Endothelial cell of umbilical vein (primary cell): Measurements from ENCODE around the gene SMPD1. TPM values are rescaled to one million over a fixed set of nuclear protein-coding genes. Genes with fewer than 3 reads are reported as not detected.

Experiments
- BruUV-seq: library from RNA; stranded (reverse); fragments of 400-500 nt; replicated peaks from 2 replicates; lab custom pipeline; 2021; lab: Mats Ljungman, UMichigan
- CTCF ChIA-PET: fragments of 300-600, 350-600 bp; sonication (Branson Sonifier 250); formaldehyde crosslinking; loops from one replicate; lab custom pipeline; 2021; ENCODE audit warnings: antibody characterized with exemption, inconsistent platforms; lab: Charles Lee
- POLR2A ChIA-PET: fragments of 300-600, 350-600 bp; sonication (Branson Sonifier 250); formaldehyde crosslinking; loops from one replicate; lab custom pipeline; 2021; ENCODE audit warnings: antibody characterized with exemption, inconsistent platforms; lab: Charles Lee
- DNase-seq: peaks from one replicate; pipeline ENCODE4 v3.0.0-alpha.2; 2011; ENCODE audit warnings: low read depth, low spot score
- FAIRE-seq: peaks from 2 replicates; lab custom pipeline; 2011; peaks lifted over from hg19 to GRCh38; lab: Jason Lieb, UNC
- H2AFZ ChIP-seq: 2 replicates; pipeline ENCODE4 v1.6.0; 2012; ENCODE audit warnings: low read depth, low read length, control low read depth, inconsistent platforms
- H3K27ac ChIP-seq: 2 replicates; pipeline ENCODE4 v1.5.1; 2011; ENCODE audit warnings: low read depth, mild to moderate bottlenecking, control low read depth, low read length, moderate library complexity; ENCODE audit not compliant: insufficient read depth
- H3K27me3 ChIP-seq, 2 experiments: 2 replicates each; pipeline versions ENCODE4 v1.6.0 to v1.6.1; 2011; ENCODE audit warnings: low read length in 2 of 2, mixed read lengths in 1 of 2; ENCODE audit not compliant: control insufficient read depth in 2 of 2, insufficient read depth in 2 of 2
- H3K36me3 ChIP-seq, 2 experiments: 2 replicates in 1 of 2; 3 replicates in 1 of 2; pipeline ENCODE4 v1.5.1; 2011; ENCODE audit warnings: low read length in 2 of 2, mild to moderate bottlenecking in 1 of 2, moderate library complexity in 1 of 2; ENCODE audit not compliant: control insufficient read depth in 2 of 2, insufficient read depth in 2 of 2; ENCODE audit errors: extremely low read depth in 1 of 2
- H3K4me1 ChIP-seq: 3 replicates; pipeline ENCODE4 v1.5.1; 2011; ENCODE audit warnings: mild to moderate bottlenecking, low read length; ENCODE audit not compliant: control insufficient read depth, insufficient read depth; ENCODE audit errors: extremely low read depth
- H3K4me2 ChIP-seq: 2 replicates; pipeline ENCODE4 v1.6.1; 2011; ENCODE audit warnings: low read length, control low read depth, mixed read lengths; ENCODE audit not compliant: insufficient read depth
- H3K4me3 ChIP-seq, 3 experiments: fragments of 200-600 bp in 1 of 3; sonication (generic), shearing (Covaris generic) in 1 of 3; replicated peaks in 1 of 3; 2 replicates each; pipeline ENCODE4 v1.5.1; 2011 to 2016; ENCODE audit warnings: control low read depth in 3 of 3, low read length in 3 of 3, mild to moderate bottlenecking in 2 of 3, inconsistent platforms in 1 of 3, low read depth in 1 of 3, moderate library complexity in 1 of 3; ENCODE audit not compliant: insufficient read depth in 1 of 3
- H3K79me2 ChIP-seq: 2 replicates; pipeline ENCODE4 v1.6.0; 2012; ENCODE audit warnings: low read length, inconsistent platforms; ENCODE audit not compliant: control insufficient read depth, insufficient read depth
- H3K9ac ChIP-seq: replicated peaks from 2 replicates; pipeline ENCODE3; 2011; ENCODE audit warnings: low read length, control low read depth; ENCODE audit not compliant: insufficient read depth; ENCODE audit errors: extremely low read depth
- H3K9me1 ChIP-seq: replicated peaks from 3 replicates; pipeline ENCODE4 v1.6.0; 2011; ENCODE audit warnings: mild to moderate bottlenecking, low read length; ENCODE audit not compliant: control insufficient read depth, insufficient read depth; ENCODE audit errors: extremely low read depth
- H3K9me3 ChIP-seq: replicated peaks from 2 replicates; pipeline ENCODE4 v1.5.1; 2012; ENCODE audit warnings: low read length, inconsistent platforms; ENCODE audit not compliant: control insufficient read depth, insufficient read depth
- H4K20me1 ChIP-seq: replicated peaks from 2 replicates; pipeline ENCODE3; 2011; ENCODE audit warnings: mild to moderate bottlenecking, low read length; ENCODE audit not compliant: control insufficient read depth, insufficient read depth; ENCODE audit errors: extremely low read depth
- EZH2 ChIP-seq: IDR thresholded peaks from 2 replicates; pipeline ENCODE4 v1.6.1; 2012; ENCODE audit warnings: borderline replicate concordance, low read depth, mild to moderate bottlenecking, moderate library complexity, low read length, inconsistent platforms; ENCODE audit not compliant: severe bottlenecking
- FOS ChIP-seq: IDR thresholded peaks from 2 replicates; pipeline ENCODE4 v1.6.1; 2011; ENCODE audit warnings: mild to moderate bottlenecking, low read length, moderate library complexity, borderline replicate concordance; ENCODE audit not compliant: insufficient read depth
- GATA2 ChIP-seq: IDR thresholded peaks from 2 replicates; pipeline ENCODE4 v1.7.0; 2011; ENCODE audit warnings: low read depth, mild to moderate bottlenecking, moderate library complexity, mixed read lengths, low read length; ENCODE audit not compliant: insufficient read length, insufficient read depth
- JUN ChIP-seq: IDR thresholded peaks from 2 replicates; pipeline ENCODE4 v1.6.1; 2011; ENCODE audit warnings: borderline replicate concordance, low read depth; ENCODE audit not compliant: insufficient read length, insufficient read depth
- MYC ChIP-seq: IDR thresholded peaks from one replicate; pipeline ENCODE4 v1.6.1; 2011; ENCODE audit warnings: mild to moderate bottlenecking, low read depth, low read length
- POLR2A ChIP-seq: IDR thresholded peaks from 2 replicates; pipeline ENCODE4 v1.6.1; 2012; ENCODE audit warnings: low read depth, mild to moderate bottlenecking, control low read depth, low read length
- POLR2AphosphoS5 ChIP-seq: IDR thresholded peaks from 2 replicates; pipeline ENCODE4 v1.6.1; 2012; ENCODE audit warnings: low read depth, mild to moderate bottlenecking, control low read depth, low read length, moderate library complexity; ENCODE audit not compliant: insufficient read depth
- dilution Hi-C: fragments of 300-500 bp; cut with MboI; formaldehyde crosslinking; loops from one replicate; pipeline ENCODE4 v1.15.0; 2019; ENCODE audit warnings: low sequenced_read_pairs; ENCODE audit not compliant: extremely low pct_ligation_motif_present
- intact Hi-C: fragments of 100-400 bp; cut with micrococcal nuclease; formaldehyde crosslinking; loops from one replicate; pipeline ENCODE4 v1.10.0; 2022
- polyA plus RNA-seq, 4 experiments: library from polyadenylated mRNA; depleted of rRNA in 3 of 4; stranded (reverse) in 3 of 4; unstranded in 1 of 4; fragments of >200 nt; gene quantifications; 2 replicates each; pipeline versions ENCODE4 v1.2.1 to v1.2.3, GENCODE V29; 2011 to 2012; ENCODE audit warnings: missing spikeins in 1 of 4
- total RNA-seq: library from RNA; stranded (reverse); gene quantifications from 2 replicates; pipeline ENCODE4 v1.2.3, GENCODE V29; 2021
- TF ChIP-seq, protein P1 (sequence below): IDR thresholded peaks from 2 replicates; pipeline ENCODE4 v1.6.1; 2011; ENCODE audit not compliant: insufficient read depth, insufficient read length
- TF ChIP-seq, protein P2 (sequence below), 2 donors: IDR thresholded peaks; 1 replicate in 1 of 2; 2 replicates in 1 of 2; pipeline ENCODE4 v1.5.1; 2011; ENCODE audit warnings: low read length in 2 of 2, mild to moderate bottlenecking in 2 of 2, moderate library complexity in 2 of 2, control low read depth in 1 of 2, inconsistent platforms in 1 of 2, low read depth in 1 of 2; ENCODE audit not compliant: insufficient read depth in 1 of 2; ENCODE audit errors: extremely low read depth in 1 of 2

The SMPD1 gene
- total and polyA plus RNA-seq, 2 donors (not counting 3 experiments of a cell fraction or from before 2014, with no cell fraction given) = 58.9 to 93.6 TPM

DNA sequence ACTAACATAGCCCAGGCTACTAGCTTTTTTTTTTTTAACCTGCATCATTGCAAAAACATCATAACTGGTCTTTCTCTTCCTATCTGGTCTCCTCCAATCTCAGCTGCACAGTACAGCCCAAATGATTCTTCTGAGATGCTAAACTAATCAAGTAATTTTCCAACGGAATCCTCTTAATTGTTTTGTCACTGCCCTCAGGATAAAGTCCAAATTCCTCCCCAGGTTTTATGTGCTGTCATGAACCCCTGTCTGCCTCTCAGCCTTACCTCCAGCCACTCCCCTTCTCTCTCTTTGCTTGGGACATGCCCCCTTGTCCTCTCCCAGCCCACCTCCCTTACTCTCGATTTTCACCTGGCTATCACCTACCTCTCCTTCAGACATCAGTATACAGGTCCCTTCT, 16.1 kb downstream of the SMPD1 start:
- intact Hi-C loops = no loop called here
- POLR2A ChIA-PET = no interaction called here
- no peak for DNase-seq

DNA sequence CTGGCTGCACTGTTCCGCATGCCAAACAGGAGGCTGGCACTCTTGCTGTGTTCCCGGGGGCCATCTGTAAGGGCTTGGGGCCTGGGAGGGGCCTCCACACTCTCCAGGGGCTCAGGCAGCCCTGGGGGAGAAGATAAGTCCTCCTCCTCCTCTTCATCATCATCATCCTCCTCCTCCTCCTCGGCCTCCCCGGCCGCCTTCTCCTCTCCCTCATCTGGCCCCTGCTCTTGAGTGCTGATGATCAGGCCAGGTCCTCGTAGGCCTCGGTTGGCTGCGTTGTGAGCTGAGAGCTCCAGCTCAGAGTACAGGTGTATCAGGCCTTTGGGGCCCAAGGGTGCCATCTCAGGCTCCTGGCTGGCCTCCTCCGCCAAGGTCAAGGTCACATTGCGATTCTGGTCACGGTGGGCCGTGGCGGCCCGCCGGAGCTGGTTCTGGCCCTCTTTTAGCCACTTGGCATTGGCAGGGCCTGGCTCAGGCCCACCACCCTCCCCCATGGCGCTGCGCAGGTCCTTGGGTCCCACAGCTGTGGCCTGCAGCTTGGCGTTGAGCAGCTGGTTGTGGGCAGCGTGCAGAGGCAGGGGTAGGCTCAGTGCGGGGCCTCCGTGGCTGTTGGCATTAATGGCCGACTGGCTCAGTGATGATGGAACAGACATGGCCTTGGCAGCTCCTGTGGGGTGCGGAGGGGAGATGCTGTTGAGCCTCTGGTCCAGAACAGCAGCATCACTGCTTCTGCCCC, 20.6 kb downstream of the SMPD1 start:
- no peaks in the 10 kb centered on the region for H3K79me2 ChIP-seq
- dilution Hi-C loops = no loop called here
- ChIA-PET CTCF (interaction anchor here (1.3 to 2.6 kb wide), 4 partner anchors 10 to 33 kb away, joined by 5 to 12 read pairs (median 11); no protein-coding TSS in a partner anchor), POLR2A (no interaction called here)
- no peak overlapping the region for H3K27ac ChIP-seq
- peaks cover 0 to 10% of the 10 kb centered on the region in 2 experiments for H3K36me3 ChIP-seq
- no peaks in the 10 kb centered on the region for H3K4me1 ChIP-seq
- BruUV-seq = no TSS peak
- no peak for FAIRE-seq
- H4K20me1 ChIP-seq = no peaks in the 10 kb centered on the region
- intact Hi-C loops = no loop called here
- TF ChIP-seq POLR2A (no peak), EZH2 (no peak), POLR2AphosphoS5 (no peak), MYC (no peak), FOS (no peak), GATA2 (no peak), JUN (no peak)
- TF ChIP-seq, protein P1, sequence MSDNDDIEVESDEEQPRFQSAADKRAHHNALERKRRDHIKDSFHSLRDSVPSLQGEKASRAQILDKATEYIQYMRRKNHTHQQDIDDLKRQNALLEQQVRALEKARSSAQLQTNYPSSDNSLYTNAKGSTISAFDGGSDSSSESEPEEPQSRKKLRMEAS = no peak
- TF ChIP-seq, protein P2, sequence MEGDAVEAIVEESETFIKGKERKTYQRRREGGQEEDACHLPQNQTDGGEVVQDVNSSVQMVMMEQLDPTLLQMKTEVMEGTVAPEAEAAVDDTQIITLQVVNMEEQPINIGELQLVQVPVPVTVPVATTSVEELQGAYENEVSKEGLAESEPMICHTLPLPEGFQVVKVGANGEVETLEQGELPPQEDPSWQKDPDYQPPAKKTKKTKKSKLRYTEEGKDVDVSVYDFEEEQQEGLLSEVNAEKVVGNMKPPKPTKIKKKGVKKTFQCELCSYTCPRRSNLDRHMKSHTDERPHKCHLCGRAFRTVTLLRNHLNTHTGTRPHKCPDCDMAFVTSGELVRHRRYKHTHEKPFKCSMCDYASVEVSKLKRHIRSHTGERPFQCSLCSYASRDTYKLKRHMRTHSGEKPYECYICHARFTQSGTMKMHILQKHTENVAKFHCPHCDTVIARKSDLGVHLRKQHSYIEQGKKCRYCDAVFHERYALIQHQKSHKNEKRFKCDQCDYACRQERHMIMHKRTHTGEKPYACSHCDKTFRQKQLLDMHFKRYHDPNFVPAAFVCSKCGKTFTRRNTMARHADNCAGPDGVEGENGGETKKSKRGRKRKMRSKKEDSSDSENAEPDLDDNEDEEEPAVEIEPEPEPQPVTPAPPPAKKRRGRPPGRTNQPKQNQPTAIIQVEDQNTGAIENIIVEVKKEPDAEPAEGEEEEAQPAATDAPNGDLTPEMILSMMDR (IDR thresholded peaks at IDR 0.05; ENCODE audit: extremely low read depth in 1 of 2, insufficient read depth in 1 of 2, low read depth in 1 of 2, low read length in 2 of 2) = no peak
- H3K9me1 ChIP-seq = no peaks in the 10 kb centered on the region
- H2AFZ ChIP-seq = no peak overlapping the region
- H3K27me3 ChIP-seq = no peaks in the 10 kb centered on the region
- no peak overlapping the region for H3K4me2 ChIP-seq
- H3K4me3 ChIP-seq = no peak overlapping the region
- no peak overlapping the region for H3K9ac ChIP-seq
- DNase-seq = no peak
- no peaks in the 10 kb centered on the region for H3K9me3 ChIP-seq

More for the DNA sequence above, 16.1 kb downstream of the SMPD1 start:
- Histone ChIP-seq H3K4me1 (no peaks in the 10 kb centered on the region), H3K27ac (no peak overlapping the region), H3K36me3 (peaks cover 2 to 10% of the 10 kb centered on the region in 2 experiments), H3K27me3 (no peaks in the 10 kb centered on the region), H3K4me3 (no peak overlapping the region), H3K4me2 (no peak overlapping the region), H3K9me1 (no peaks in the 10 kb centered on the region), H3K9ac (no peak overlapping the region), H2AFZ (no peak overlapping the region), H4K20me1 (no peaks in the 10 kb centered on the region), H3K79me2 (no peaks in the 10 kb centered on the region), H3K9me3 (no peaks in the 10 kb centered on the region)
- dilution Hi-C loops = no loop called here
- FAIRE-seq = no peak
- BruUV-seq = no TSS peak
- CTCF ChIA-PET = interaction anchor here (1.0 kb wide), 1 partner anchor 37 kb away, joined by 4 read pairs; no protein-coding TSS in a partner anchor
- no peak for TF ChIP-seq FOS
- no peak for TF ChIP-seq EZH2
- TF ChIP-seq JUN = no peak
